G401.6 (cell line): ENCODE measurements around the gene AKAP13.
"Not testable (repeated sequence)": the region's sequence is repeated elsewhere in the genome, so short reads cannot be mapped to it uniquely, and the experiment has no call there.

Source experiments
- FAIRE-seq: peaks from 2 replicates; lab custom pipeline; 2012; peaks lifted over from hg19 to GRCh38; lab: Jason Lieb, UNC

AKAP13 gene

GRCh38 chr15:85412956-85413854 is 32.8 kb downstream of the AKAP13 start:
- FAIRE-seq: peak; percentile 59

- no peak for FAIRE-seq
Measured at GRCh38 chr15:85414037-85414436, 33.6 kb downstream of the AKAP13 start.

DNA sequence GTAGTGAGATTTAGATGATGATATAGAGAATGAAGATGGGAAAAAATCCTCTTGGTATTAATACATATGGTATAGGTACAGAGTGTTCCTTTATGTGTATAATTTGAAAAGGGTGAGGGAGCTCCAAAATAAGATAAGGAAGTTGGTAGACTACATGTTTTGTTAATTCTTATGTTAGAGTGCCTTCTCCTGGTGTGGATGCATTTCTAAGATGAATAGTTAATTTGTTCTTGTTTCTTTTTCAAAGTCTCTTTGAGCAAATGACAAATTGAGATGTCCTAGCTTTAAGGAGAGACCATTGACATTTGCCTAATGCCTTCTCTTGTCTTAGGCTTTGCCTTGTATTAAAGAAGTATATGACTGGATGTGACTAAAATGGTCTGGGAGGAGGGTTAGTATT is 34.1 kb downstream of the AKAP13 start:
- peak; percentile 77 for FAIRE-seq

GRCh38 chr15:85414991-85415390 is 34.6 kb downstream of the AKAP13 start:
- no peak for FAIRE-seq

- peak; percentile 11 for FAIRE-seq
Measured at GRCh38 chr15:85415783-85416182, 35.4 kb downstream of the AKAP13 start.

GRCh38 chr15:85417276-85417675 is 36.9 kb downstream of the AKAP13 start:
- no peak for FAIRE-seq

DNA sequence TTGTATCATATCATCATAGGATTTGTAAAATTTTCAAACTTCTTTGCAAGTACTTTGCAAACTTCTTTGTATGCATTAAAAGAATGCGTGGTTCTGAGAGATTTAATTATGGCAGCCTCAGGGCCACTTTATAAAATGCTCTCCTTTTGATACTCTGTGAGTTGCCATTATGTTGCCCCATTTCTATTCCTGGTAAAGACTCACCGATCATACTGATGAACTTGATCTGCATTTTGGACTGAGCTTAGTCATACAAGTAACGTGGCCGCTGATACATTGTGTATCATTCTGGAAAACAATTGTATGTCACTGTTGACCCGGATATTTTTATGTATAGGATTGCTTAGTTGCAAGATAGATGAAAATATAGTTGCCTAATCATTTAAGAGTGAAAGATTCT is 38.8 kb downstream of the AKAP13 start:
- no peak for FAIRE-seq

DNA sequence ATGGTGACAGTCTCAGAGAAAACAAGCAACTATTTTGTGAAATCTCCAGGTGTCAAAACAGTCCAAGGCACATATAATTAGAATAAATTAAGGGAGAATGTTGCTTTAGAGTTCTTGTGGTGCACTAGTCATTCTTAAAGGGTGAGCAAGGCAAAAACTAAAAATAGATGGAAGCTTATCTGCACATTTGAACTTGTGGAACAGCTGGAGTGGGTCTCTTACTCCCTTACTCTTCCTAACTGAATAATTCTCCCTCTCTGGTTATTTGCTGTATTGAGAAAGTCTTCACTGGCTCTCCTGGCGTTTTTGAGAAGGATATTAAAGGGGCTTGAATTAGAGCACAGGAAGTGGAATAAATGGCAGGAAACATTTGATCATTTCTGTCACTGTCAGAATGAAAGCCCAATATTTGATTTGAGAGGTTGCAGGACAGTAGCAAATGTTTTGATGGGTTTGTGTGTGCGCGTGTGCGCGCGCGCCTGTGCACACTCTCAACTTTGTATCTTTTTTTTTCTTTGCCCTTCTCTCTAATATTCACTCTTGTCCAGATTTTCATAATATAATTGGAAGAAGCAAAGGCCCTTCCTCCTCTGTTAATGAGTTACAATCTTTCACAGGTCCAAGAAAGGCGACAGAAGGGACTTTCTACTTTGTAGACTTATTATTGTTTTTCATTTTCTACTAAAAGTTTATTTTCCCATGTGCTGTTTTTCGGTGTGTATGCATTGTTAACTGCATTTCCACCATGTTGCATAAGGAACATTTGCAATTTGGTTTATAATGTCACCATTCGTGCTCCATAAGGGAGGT is 40.9 kb downstream of the AKAP13 start:
- FAIRE-seq: no peak

DNA sequence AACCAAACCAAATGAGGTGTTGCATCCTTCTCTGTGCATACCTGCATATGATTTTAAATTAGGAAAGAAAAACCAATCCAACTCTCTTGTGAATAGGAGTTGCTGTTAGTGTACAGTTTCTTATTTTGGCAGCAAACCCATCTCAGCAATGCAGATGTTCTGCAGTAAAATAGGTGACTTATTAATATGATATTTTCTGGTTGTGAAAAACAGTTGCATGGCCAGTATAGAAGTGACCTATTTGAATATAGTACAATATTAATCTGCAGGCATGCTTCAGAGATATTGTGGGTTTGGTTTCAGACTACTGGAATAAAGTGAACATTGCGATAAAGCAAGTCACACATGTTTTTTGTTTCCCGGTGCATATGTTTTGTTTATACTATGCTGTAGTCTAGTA is 42.2 kb downstream of the AKAP13 start:
- no peak for FAIRE-seq

DNA sequence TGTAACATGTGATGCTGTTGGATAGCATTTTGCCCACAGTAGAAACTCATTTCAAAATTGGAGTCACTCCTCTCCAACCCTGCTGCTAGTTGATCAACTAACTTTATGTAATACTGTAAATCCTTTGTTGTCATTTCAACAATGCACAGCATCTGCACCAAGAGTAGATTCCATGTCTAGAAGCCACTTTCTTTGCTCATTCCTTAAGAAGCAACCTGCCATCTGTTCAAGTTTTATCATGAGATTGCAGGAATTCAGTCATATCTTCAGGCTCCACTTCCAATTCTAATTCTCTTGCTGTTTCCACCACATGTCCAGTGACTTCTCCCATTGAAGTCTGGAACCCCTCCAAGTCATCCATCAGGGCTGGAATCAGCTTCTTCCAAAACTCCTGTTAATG is 42.9 kb downstream of the AKAP13 start:
- no peak for FAIRE-seq

- no peak for FAIRE-seq
Measured at GRCh38 chr15:85424154-85424553, 43.8 kb downstream of the AKAP13 start.

DNA sequence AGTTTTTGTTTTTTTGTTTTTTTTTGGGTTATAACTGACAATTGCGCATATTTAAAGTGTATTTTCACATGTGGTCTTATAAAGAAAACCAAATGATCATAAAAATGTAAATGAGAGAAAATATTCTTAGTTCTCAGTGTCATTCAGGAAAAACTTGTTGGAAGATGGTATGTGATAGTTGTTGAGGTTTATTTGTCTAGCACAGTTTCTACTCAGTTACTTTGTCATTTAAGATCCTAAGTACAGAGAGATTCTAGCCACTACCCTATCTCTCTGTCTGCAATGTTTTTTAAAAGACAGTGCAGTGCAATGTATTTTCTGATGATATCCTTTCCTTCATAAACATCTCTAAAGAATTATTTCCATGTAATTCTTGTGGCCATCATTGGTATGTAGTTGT is 46.1 kb downstream of the AKAP13 start:
- no peak for FAIRE-seq

- no peak for FAIRE-seq
Measured at GRCh38 chr15:85427286-85428028, 47.1 kb downstream of the AKAP13 start.

- no peak for FAIRE-seq
Measured at GRCh38 chr15:85429522-85429921, 49.1 kb downstream of the AKAP13 start.

DNA sequence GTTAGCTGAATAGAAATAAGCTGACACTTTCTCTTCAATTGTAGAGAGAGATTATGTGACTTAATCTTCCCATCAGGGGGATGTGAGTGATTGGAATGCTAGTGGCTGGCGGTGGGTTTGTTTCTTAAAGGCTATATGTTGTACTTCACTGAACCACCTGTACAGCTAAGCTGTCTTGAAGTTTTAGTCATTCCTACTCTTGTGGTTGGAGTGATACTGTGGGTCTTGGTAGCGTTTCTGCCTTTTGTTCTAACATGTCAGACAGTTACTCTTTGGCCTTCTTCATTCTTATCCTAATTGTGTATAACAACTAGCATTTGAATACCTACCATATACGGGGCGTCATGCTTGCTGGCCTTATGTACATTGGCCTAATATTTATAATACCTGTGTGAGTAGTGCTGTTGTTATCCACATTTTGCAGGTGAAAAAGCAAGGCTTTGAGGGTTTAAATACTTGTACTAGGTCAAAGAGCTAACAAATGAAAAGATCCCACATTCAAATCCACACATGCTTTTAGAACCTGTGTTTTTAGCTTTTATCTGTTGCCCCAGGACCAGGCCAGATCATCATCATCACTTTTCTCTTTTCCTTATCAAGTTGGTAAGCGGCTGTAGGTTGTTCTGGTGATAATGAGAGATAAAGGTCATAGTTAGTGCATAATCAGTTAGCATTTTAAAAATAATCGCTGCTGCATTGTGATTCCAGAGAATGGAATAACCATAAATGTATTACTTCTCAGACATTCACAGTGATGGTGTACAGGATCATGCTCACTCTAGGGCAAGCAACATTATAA is 50.2 kb downstream of the AKAP13 start:
- FAIRE-seq: no peak

- no peak for FAIRE-seq
Measured at GRCh38 chr15:85439996-85440395, 59.6 kb downstream of the AKAP13 start.

- FAIRE-seq: no peak
Measured at GRCh38 chr15:85440451-85440850, 60.0 kb downstream of the AKAP13 start.

GRCh38 chr15:85441854-85442253 is 61.5 kb downstream of the AKAP13 start:
- FAIRE-seq: not testable (repeated sequence)

- no peak for FAIRE-seq
Measured at GRCh38 chr15:85443046-85443445, 62.6 kb downstream of the AKAP13 start.

DNA sequence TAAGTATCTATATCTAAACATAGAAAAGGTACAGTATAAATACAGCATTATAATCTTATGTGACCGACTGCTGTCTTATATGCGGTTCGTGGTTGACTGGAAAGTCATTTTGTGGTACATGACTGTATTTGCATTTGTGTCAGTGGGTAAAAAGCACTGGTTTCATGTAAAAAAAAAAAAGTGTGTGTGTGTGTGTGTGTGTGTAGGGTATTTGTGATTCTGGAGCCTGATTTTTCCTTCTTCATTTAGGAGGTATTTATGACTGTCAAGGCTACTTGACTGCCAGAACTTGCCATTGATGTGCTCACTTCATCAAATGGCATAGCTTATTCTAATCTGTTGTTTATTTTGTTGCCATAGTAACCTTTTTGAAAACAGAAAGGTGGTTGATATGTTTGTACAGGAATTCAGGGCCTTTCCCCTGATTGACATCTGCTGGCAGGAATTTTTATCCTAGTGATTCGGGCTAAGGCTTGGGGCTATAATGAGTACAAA is 63.2 kb downstream of the AKAP13 start:
- peak; percentile 13 for FAIRE-seq

GRCh38 chr15:85444122-85444745 is 63.8 kb downstream of the AKAP13 start:
- peak; percentile 45 for FAIRE-seq
